H7 (cell line): Measurements from ENCODE around the gene HELZ2. TPM values are rescaled to one million over a fixed set of nuclear protein-coding genes. Genes with fewer than 3 reads are reported as not detected.
A peak's percentile ranks its signal among the peaks of the same experiment; 100 is the strongest.
"Not testable (repeated sequence)": the region's sequence is repeated elsewhere in the genome, so short reads cannot be mapped to it uniquely, and the experiment has no call there.

Experiments
- DNase-seq: peaks from one replicate; pipeline ENCODE4 v3.0.0; 2012
- H3K27me3 ChIP-seq: 2 replicates; pipeline ENCODE4 v1.6.0; 2011; ENCODE audit warnings: mild to moderate bottlenecking, low read length; ENCODE audit not compliant: control insufficient read depth, insufficient read depth
- H3K36me3 ChIP-seq: replicated peaks from 2 replicates; pipeline ENCODE4 v1.5.1; 2011; ENCODE audit warnings: low read length; ENCODE audit not compliant: control insufficient read depth, insufficient read depth
- H3K4me3 ChIP-seq: 2 replicates; pipeline ENCODE4 v1.5.1; 2011; ENCODE audit warnings: low read depth, mild to moderate bottlenecking, control low read depth, low read length, moderate library complexity; ENCODE audit not compliant: insufficient read depth
- total RNA-seq: library from RNA; depleted of rRNA; stranded (reverse); fragments of >200 nt; shearing (Covaris generic); gene quantifications from 2 replicates; pipeline ENCODE4 v1.2.3, GENCODE V29; 2014; rRNA removed

The HELZ2 gene, protein sequence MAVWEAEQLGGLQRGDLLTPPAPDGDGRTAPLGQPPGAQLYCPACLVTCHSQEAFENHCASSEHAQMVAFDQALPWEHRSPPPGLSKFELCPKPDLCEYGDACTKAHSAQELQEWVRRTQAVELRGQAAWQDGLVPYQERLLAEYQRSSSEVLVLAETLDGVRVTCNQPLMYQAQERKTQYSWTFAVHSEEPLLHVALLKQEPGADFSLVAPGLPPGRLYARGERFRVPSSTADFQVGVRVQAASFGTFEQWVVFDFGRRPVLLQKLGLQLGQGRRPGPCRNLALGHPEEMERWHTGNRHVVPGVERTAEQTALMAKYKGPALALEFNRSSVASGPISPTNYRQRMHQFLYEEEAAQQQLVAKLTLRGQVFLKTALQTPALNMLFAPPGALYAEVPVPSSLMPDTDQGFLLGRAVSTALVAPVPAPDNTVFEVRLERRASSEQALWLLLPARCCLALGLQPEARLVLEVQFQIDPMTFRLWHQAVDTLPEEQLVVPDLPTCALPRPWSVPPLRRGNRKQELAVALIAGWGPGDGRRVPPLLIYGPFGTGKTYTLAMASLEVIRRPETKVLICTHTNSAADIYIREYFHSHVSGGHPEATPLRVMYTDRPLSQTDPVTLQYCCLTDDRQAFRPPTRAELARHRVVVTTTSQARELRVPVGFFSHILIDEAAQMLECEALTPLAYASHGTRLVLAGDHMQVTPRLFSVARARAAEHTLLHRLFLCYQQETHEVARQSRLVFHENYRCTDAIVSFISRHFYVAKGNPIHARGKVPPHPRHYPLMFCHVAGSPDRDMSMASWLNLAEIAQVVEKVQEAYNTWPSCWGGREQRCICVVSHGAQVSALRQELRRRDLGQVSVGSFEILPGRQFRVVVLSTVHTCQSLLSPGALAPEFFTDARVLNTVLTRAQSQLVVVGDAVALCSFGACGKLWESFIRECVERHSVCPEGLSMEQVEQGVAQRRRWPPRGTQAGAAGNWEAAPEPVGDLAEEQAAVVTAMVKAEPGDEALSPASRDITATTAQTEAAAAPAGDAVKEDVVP (N-terminal part only)
- 20.1 and 27.5 TPM in 2 replicates for total RNA-seq

DNA sequence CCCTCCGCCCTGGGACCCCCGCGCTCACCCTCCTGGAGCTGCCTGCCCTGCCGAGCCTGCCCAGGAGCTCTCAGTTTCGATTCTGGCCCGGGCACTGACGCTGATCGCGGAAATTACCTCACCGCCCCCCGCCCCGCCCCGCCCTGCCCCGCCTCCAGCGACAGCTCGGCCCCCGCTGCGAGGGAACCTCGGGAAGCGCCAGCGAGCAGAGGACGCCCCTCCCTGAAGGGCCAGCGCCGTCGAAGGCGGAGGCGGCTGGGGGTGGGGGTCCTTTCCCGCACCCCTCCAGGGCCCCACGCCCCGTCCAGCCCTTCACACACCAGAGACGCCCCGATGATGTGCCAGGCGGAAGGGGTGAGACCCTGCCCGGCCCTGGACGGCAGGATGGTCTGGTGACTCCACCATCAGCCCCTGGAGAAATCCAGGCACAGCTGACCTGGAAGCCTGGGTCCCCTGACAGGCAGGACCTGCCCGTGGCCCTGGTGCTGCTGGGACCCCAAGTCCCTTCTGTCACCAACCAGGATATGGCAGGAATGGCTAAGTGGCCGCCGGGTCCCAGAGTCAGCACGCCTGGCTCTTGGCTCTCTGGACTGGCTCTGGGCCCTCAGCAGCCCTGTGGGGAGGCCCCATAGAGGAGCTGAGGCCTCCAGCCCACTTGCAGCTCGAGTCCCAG, at the start of gene HELZ2:
Gene HELZ2, minus strand, starts transcription at position 84 of the 673 bp plus-strand sequence. CDS start 1,854 bp downstream, outside the sequence.
- Histone ChIP-seq H3K36me3 (peaks cover 2% of the 10 kb centered on the region), H3K27me3 (no peaks in the 10 kb centered on the region), H3K4me3 (peak within 1 kb of the TSS; percentile 64)
- peak; percentile 95 for DNase-seq

DNA sequence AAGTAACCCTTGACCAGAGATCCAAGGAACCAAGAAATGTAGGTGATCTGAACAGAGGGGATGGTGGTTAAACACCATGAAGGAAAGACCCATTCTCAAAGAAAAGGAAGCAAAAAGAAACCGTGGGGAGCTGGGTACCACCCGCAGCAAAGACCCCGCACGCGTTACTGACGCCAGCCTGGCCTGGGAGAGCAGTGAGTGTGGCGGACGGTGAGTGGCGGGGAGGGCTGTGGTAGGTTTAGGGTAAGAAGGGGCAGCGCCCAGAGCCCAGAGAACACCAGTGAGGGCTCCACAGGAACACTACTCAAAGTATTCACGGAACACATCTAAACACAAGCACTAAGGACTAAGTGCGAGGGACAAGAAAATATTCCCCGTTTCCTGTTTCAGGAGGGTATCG, 48.7 kb upstream of the HELZ2 start:
- DNase-seq: no peak
- H3K36me3 ChIP-seq: peaks cover 4% of the 10 kb centered on the region
- no peak overlapping the region for H3K4me3 ChIP-seq
- no peaks in the 10 kb centered on the region for H3K27me3 ChIP-seq

DNA sequence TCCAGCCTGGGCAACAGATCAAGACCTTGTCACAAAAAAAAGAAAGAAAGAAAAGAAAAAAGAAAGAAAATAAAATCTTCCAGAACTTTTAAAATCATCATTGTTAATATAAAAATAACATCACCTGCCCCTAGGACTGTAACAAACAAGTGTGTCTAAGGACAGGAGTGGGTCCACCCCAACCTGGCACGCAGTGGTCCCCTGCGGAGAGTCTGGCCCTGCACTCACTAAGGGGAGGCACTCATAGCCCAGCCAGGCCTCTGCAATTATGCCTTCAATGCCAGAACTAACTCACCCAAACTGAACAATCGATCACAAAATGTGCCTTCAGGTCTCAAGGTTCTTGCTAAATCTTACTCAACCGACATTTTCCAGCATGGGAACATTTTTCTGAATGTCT, 48.1 kb upstream of the HELZ2 start:
- Histone ChIP-seq H3K27me3 (no peaks in the 10 kb centered on the region), H3K36me3 (peaks cover 4% of the 10 kb centered on the region), H3K4me3 (no peak overlapping the region)
- DNase-seq: no peak

DNA sequence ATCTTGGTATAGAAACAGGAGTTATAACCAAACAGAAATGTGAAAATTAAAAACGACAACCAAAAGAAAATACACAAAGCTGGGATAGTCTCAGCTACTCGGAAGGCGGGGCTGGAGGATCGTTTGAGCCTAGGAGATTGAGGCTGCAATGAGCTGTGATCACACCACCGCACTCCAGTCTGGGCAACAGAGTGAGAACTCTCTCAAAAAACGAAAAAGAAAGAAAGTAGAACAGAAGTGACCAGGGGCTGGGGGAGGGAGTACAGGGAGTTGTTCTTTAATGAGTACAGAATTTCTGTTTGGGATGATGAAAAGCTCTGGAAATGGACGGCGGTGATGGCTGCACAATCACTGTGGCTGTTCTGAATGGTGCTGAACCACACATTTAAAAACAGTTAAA, 47.0 kb upstream of the HELZ2 start:
- DNase-seq: no peak
- Histone ChIP-seq H3K36me3 (peaks cover 7% of the 10 kb centered on the region), H3K4me3 (no peak overlapping the region), H3K27me3 (no peaks in the 10 kb centered on the region)

DNA sequence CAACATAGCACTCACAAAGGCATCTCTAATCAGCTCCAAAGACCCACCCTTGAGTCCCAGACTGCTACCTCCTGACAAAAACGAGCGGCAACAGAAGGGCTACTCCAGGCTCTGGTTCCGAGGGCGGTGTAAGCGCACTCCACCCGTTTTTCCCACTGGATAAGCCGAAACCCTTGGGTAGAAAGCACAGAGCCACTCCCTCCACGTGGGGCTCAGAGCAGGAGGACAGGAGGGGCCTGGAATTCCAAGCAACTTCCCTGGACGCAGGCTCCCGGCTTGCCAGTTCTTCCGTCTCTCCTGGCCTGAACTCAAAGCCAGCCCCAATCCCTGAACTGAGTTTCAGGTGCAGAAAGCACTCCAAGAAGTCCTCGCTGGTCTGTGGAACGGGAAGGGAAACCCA, 45.5 kb upstream of the HELZ2 start:
- H3K27me3 ChIP-seq: no peaks in the 10 kb centered on the region

DNA sequence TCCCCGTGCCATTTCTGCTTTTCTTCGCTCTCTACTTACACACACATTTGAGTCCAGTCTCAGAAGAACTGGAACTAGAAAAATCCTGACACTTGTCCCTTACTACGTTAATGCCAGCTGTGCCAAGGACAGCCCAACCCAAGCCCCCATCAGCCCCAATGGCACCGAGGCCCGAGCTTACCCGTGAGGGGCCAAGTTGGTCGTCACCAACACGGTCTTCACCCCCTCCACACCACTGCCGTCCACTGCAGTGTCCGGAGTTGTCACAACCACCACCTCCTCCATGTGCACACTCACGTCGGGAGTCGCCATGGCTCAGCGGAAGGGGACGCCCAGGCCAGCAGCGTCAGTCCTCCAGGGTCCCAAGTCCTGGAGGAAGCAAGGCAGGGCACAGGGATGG, 45.0 kb upstream of the HELZ2 start:
- DNase-seq: no peak
- peaks cover 7% of the 10 kb centered on the region for H3K36me3 ChIP-seq
- H3K4me3 ChIP-seq: no peak overlapping the region
- H3K27me3 ChIP-seq: no peaks in the 10 kb centered on the region

More for the DNA sequence above, 45.5 kb upstream of the HELZ2 start:
- peaks cover 7% of the 10 kb centered on the region for H3K36me3 ChIP-seq
- no peak overlapping the region for H3K4me3 ChIP-seq
- no peak for DNase-seq

DNA sequence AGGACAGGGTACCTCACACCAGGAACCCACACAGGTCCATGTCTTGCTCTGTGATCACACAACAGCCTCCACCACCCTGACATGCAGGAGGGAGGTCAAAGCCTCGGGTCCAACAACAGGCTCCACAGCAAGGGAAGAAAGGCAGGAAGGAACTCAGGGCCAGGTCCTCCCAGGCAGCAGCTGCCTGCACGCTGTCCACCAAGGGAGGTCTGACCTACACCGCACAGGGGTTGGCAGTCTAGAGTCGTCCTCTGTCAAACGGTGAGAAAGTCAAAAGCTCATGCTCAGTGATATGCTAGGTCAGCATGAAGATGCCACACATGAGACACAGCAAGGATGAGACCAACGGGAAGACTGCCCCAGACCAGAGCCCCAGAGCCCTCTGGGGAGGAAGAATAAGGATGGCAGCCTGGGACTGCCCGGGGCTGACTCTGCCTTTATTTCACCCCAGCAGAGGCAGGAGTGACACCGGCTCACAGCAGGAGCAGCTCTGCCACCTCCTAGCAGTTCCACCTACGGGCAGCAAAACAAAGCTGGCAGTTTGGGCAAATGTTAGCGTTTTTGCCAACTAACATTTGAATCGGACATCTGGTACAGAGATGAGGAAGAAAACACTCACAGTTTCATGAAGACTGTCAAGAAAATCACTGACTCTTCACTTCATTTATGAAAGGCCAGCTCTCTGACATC, 44.4 kb upstream of the HELZ2 start:
- no peak for DNase-seq
- Histone ChIP-seq H3K4me3 (no peak overlapping the region), H3K27me3 (no peaks in the 10 kb centered on the region), H3K36me3 (peaks cover 7% of the 10 kb centered on the region)

DNA sequence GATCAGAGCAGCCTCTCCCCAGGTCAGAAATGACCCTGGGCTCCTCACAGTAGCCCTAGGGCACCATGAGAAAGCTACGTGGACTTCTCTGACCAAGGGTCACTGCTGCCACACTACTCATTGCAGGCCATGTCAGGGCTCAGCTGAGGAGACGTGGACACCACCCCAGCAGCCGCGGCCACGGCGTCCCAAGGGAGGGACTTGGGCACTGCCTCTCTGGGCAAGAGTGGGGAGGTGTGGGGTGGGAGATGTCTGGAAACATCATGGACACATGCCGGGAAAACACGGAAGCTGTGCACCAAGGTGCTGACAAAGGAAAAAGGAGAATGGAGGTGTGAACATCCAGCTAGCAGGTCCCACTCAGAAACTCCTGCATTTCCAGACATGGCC, 43.8 kb upstream of the HELZ2 start:
- Histone ChIP-seq H3K36me3 (peaks cover 7% of the 10 kb centered on the region), H3K27me3 (no peaks in the 10 kb centered on the region), H3K4me3 (no peak overlapping the region)
- DNase-seq: no peak

DNA sequence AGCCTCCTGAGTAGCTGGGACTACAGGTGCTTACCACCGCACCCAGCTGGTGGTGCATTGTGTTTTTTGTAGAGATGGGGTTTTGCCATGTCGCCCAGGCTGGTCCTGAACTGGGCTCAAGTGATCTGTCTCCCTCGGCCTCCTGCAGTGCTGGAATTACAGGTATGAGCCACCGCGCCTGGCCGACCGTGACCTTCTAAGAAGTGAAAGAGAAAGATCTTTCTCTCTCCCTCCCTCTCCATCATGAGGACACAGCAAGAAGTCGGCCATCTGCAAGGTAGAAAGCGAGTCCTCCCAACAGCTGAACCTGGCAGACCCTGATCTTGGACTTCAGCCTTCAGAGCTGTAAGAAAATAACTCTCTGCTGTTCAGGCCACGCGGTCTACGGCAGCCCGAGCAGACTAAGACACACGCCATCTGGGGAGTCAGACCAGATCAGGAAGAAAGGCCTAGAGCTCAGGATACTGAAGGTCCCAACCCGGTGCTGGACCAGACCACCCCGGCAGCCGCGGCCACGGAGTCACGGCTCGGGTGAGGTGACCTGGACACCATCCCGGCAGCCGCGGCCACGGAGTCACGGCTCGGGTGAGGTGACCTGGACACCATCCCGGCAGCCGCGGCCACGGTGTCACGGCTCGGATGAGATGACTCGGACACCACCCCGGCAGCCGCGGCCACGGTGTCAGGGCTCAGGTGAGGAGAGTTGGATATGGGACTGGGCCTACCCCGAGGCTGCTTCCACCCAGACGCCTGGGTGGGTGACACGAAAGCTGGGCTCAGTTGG, 43.2 kb upstream of the HELZ2 start:
- no peak overlapping the region for H3K4me3 ChIP-seq
- DNase-seq: no peak
- H3K36me3 ChIP-seq: peaks cover 7% of the 10 kb centered on the region
- H3K27me3 ChIP-seq: no peaks in the 10 kb centered on the region

DNA sequence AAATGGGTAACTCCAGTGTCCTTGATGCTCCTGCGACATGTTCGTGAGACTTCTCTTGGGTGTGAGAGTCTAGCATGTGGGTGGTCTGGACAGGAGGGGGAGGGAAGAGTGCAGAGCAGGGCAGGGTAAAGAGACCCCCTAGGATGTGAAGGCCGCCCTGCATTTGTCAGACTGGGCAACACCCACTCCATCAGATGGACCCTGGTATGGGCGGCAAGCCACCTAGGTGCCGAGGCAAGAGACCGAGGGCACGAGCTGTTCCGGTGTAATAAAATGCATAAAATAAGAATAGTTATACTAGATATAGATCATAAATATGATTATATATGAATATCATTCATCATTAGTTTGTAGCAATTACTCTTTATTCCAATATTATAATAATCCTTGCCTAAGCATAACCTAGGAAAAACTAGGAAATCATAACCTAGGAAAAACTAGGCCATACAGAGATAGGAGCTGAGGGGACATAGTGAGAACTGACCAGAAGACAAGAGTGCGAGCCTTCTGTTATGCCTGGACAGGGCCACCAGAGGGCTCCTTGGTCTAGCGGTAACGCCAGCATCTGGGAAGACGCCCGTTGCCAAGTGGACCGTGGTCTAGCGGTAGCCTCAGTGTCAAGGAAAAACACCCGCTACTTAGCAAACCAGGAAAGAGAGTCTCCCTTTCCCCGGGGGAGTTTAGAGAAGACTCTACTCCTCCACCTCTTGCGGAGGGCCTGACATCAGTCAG, 40.0 kb upstream of the HELZ2 start:
- DNase-seq, H3K4me3 ChIP-seq, H3K27me3 ChIP-seq, H3K36me3 ChIP-seq: not testable (repeated sequence)

DNA sequence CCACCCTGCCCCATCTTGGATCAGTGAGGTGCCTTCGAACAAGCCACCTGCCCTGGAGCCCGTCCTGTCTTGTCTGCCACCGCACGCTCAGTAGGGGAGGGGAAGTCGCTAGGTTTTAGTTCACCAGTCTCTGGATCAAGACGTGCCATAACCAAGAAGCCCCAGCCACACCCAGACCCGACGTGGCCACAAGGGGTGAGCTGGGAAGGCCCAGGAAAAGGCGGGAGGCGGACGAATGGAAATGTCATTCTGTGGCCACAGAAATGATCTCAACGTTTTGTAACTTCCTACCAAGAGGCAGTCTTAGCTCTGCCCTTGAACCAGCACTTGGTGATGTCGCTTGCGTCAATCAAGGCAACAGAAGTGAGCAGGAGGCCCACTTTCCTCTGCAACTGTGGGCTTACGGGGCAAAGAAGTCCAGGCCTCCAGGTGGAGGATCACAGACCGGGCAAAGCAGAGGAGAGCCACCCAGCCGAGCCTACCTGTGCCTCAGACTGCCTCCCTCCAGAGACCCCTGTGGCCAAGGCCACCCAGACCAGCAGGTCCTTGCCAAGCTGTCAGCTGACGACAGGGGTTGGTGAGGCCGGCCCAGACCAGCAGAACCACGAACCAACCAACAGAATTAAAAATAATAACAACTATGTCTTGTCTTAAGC, 38.4 kb upstream of the HELZ2 start:
- no peak for DNase-seq
- peaks cover 2% of the 10 kb centered on the region for H3K36me3 ChIP-seq
- no peak overlapping the region for H3K4me3 ChIP-seq
- no peaks in the 10 kb centered on the region for H3K27me3 ChIP-seq

DNA sequence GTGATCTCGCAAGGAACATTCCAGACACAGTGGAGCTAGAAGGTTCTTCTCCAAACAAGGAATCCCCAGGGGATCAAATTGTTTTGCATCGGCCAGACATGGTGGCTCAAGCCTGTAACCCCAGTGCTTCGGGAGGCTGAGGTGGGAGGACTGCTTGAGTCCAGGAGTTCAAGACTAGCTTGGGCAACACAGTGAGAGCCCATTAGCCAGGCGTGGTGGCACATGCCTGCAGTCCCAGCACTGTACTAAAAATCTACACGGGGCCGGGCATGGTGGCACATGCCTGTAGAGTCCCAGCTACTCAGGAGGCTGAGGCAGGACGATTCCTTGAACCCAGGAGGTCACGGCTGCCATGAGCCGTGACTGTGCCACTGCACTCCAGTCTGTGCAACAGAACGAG, 37.6 kb upstream of the HELZ2 start:
- peaks cover 2% of the 10 kb centered on the region for H3K36me3 ChIP-seq
- DNase-seq: no peak
- no peaks in the 10 kb centered on the region for H3K27me3 ChIP-seq
- H3K4me3 ChIP-seq: no peak overlapping the region
